Lung (tissue), 12 donors: ENCODE results near the gene COX20. TPM values are rescaled to one million over a fixed set of nuclear protein-coding genes. Genes with fewer than 3 reads are reported as not detected.
A peak's percentile ranks its signal among the peaks of the same experiment; 100 is the strongest.

Experiments
- ATAC-seq: fragments of 200-7000 bp; cut with Tn5 transposase; one replicate; pipeline ENCODE4 v1.9.1; 2020; ENCODE audit warnings: moderate number of reproducible peaks; ENCODE audit not compliant: insufficient read depth, low FRiP score
- DNase-seq, 3 donors: peaks; one replicate each; pipeline ENCODE4 v3.0.0-alpha.2; 2013 to 2017
- H3K27ac ChIP-seq, 2 donors: one replicate each; pipeline ENCODE4 v1.5.1; 2013; ENCODE audit warnings: mild to moderate bottlenecking in 2 of 2, moderate library complexity in 2 of 2, control low read depth in 1 of 2, inconsistent platforms in 1 of 2, low read depth in 1 of 2, low read length in 1 of 2
- H3K27me3 ChIP-seq, 3 donors: one replicate each; pipeline ENCODE4 v1.5.1; 2013; ENCODE audit warnings: low read length in 2 of 3; ENCODE audit not compliant: control insufficient read depth in 3 of 3, insufficient read depth in 3 of 3
- H3K36me3 ChIP-seq, 4 donors: one replicate each; pipeline ENCODE4 v1.5.1; 2013; ENCODE audit warnings: low read length in 4 of 4, mild to moderate bottlenecking in 1 of 4, moderate library complexity in 1 of 4; ENCODE audit not compliant: control insufficient read depth in 4 of 4, insufficient read depth in 4 of 4
- H3K4me1 ChIP-seq, 5 donors: one replicate each; pipeline ENCODE4 v1.5.1; 2013; ENCODE audit warnings: low read length in 5 of 5, mild to moderate bottlenecking in 2 of 5, moderate library complexity in 1 of 5; ENCODE audit not compliant: control insufficient read depth in 5 of 5, insufficient read depth in 5 of 5
- H3K4me3 ChIP-seq: one replicate; pipeline ENCODE4 v1.5.1; 2013; ENCODE audit warnings: mild to moderate bottlenecking, control low read depth, moderate library complexity
- H3K9ac ChIP-seq, 2 donors: one replicate each; pipeline ENCODE4 v1.5.1; 2013; ENCODE audit warnings: low read length in 2 of 2, control low read depth in 1 of 2; ENCODE audit not compliant: insufficient read depth in 1 of 2
- H3K9me3 ChIP-seq, 4 donors: one replicate each; pipeline ENCODE4 v1.5.1; 2013; ENCODE audit warnings: low read length in 3 of 4, mild to moderate bottlenecking in 1 of 4, moderate library complexity in 1 of 4; ENCODE audit not compliant: control insufficient read depth in 4 of 4, insufficient read depth in 3 of 4
- WGBS, 2 donors: extraction: QIAGEN DNeasy Blood & Tissue Kit; methylation state at CpG; one replicate each; pipeline ENCODE4 v1.1.7; 2013; 5-methylcytosine and 5-hydroxymethylcytosine counted together
- polyA plus RNA-seq, 2 donors: library from polyadenylated mRNA; stranded (reverse); fragments of 200-250 nt; gene quantifications; one replicate each; pipeline ENCODE4 v1.2.1, GENCODE V29; 2013
- total RNA-seq, 2 donors: library from RNA; depleted of rRNA in 1 of 2; stranded (reverse); fragments of >200 nt in 1 of 2; gene quantifications; one replicate each; pipeline ENCODE4 v1.2.1, GENCODE V29; 2014 to 2021
- TF ChIP-seq, protein P1 (sequence below): IDR thresholded peaks from 2 replicates; pipeline ENCODE4 v1.5.1; 2012; ENCODE audit warnings: mild to moderate bottlenecking; ENCODE audit errors: control extremely low read depth, extremely low read depth
- donor health status: control.
- donor health status: control.
- donor health status: Bipolar disorder and iron deficiency.
- donor health status: healthy.
- donor health status: DM: yes; HTN: yes; CAD: no.

COX20 gene
- total and polyA plus RNA-seq, 4 donors: 23.4 to 53.2 (median 31.3) TPM

DNA sequence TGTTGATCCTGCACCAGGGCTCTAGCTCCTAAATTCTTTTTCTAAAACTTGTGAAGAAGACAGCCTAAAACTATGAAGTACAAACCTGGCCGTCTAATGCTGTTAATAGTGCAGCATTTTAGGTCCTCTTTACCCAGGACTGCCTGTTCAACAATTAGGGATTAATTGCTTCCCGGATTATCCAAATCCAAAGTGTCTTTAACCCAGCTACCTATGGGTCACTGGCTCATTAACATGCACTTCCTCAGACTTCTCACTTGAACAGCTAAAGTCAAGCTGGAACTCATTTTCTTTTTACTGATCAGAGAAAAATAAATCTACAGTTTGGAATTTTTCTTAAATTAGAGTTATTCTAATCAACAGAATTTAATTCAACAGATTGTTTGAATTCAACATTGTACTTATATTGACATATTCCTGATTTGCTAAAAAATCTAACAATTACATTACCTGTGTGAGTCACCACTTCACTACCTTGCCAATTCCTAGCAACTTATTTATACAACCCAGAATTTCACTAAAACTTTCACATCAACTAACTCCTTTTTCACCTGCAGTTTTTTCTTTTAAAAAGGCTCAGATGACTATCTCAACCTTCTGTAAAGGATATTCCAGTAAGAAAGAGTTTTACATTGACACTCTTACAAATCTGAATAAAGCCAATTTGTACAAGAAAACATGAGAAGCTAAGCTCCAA, 25.6 kb downstream of the COX20 start:
- peaks cover 1 to 38% (median 5%) of the 10 kb centered on the region in 5 donors for H3K4me1 ChIP-seq
- H3K4me3 ChIP-seq: peak overlapping the region; percentile 19
- peaks cover 19 to 62% (median 34%) of the 10 kb centered on the region in 4 donors for H3K36me3 ChIP-seq
- no peak overlapping the region for H3K27ac ChIP-seq
- no peaks in the 10 kb centered on the region for H3K27me3 ChIP-seq
- no peaks in the 10 kb centered on the region for H3K9me3 ChIP-seq
- ATAC-seq: no peak
- peak overlapping the region in 1 of 2 donors; percentile 98 for H3K9ac ChIP-seq
- DNase-seq: no peak
- WGBS, 2 donors: 9 to 13% methylated on average over 2 of the region's 2 CpGs
- TF ChIP-seq, protein P1, sequence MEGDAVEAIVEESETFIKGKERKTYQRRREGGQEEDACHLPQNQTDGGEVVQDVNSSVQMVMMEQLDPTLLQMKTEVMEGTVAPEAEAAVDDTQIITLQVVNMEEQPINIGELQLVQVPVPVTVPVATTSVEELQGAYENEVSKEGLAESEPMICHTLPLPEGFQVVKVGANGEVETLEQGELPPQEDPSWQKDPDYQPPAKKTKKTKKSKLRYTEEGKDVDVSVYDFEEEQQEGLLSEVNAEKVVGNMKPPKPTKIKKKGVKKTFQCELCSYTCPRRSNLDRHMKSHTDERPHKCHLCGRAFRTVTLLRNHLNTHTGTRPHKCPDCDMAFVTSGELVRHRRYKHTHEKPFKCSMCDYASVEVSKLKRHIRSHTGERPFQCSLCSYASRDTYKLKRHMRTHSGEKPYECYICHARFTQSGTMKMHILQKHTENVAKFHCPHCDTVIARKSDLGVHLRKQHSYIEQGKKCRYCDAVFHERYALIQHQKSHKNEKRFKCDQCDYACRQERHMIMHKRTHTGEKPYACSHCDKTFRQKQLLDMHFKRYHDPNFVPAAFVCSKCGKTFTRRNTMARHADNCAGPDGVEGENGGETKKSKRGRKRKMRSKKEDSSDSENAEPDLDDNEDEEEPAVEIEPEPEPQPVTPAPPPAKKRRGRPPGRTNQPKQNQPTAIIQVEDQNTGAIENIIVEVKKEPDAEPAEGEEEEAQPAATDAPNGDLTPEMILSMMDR: no peak

DNA sequence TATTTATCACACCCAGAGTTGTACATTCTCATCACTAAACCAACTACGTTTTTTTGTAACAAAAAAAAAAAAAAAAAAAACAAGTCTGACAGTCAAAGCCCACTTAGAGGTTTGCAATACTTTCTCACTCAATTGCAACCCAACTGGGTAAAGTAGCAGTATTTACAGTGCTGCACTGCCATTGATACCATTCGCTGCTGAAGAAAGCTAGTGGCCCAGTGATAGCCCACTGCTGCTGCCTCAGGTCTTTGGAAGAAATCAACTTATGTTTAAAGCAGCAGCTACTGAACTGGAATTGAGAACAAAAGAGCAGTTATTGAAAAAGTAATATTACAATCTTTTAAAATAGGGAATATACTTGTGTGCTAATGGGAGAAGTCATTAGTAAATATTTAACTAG, 26.2 kb downstream of the COX20 start:
- peaks cover 1 to 38% (median 5%) of the 10 kb centered on the region in 5 donors for H3K4me1 ChIP-seq
- TF ChIP-seq, protein P1: no peak
- H3K27me3 ChIP-seq: no peaks in the 10 kb centered on the region
- ATAC-seq: no peak
- H3K27ac ChIP-seq: no peak overlapping the region
- H3K9ac ChIP-seq: peak overlapping the region; percentile 78 to 98
- H3K9me3 ChIP-seq: no peaks in the 10 kb centered on the region
- 1 to 10% methylated on average over 2 of the region's 2 CpGs for WGBS, 2 donors
- H3K4me3 ChIP-seq: peak overlapping the region; percentile 55
- peaks cover 15 to 57% (median 29%) of the 10 kb centered on the region in 4 donors for H3K36me3 ChIP-seq
- DNase-seq: peak; percentile 16 to 56 (median 38)

DNA sequence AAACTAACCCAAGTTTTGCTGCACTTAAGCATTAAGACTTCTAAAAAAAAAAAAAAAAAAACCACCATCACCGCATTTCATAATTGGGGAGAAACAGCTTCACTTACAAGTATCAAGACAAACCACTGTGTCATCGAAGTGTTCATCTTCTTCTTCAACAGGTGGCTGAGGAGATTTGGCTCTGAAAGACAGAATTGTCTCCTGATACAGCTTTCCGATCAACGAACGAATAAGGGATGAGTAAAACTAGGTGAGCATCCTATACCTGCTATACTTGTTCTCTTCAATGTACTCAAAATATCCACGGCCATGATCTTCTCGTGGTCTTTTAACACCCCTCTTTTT, 26.9 kb downstream of the COX20 start:
- WGBS, 2 donors: 0 to 1% methylated on average over 7 of the region's 7 CpGs
- DNase-seq (no peak), ATAC-seq (no peak)
- no peaks in the 10 kb centered on the region for H3K9me3 ChIP-seq
- peak overlapping the region; percentile 70 for H3K4me3 ChIP-seq
- H3K9ac ChIP-seq: peak overlapping the region; percentile 78 to 98
- H3K27me3 ChIP-seq: no peaks in the 10 kb centered on the region
- peak overlapping the region; percentile 88 to 98 for H3K27ac ChIP-seq
- TF ChIP-seq, protein P1: no peak
- H3K4me1 ChIP-seq: peaks cover 0 to 38% (median 5%) of the 10 kb centered on the region in 5 donors
- peaks cover 11 to 51% (median 25%) of the 10 kb centered on the region in 4 donors for H3K36me3 ChIP-seq
